HG03103 (cell line): ENCODE results near the gene OCSTAMP.
A peak's percentile ranks its signal among the peaks of the same experiment; 100 is the strongest.

Source experiments
- ATAC-seq: cut with Tn5 transposase; IDR thresholded peaks from one replicate; pipeline ENCODE4 v1.9.1; 2021; ENCODE audit warnings: low read depth; ENCODE audit not compliant: unreplicated experiment

OCSTAMP gene

GRCh38 chr20:46573788-46574584 lies 23.5 kb upstream of the OCSTAMP start:
- no peak for ATAC-seq

GRCh38 chr20:46573234-46573633 lies 22.8 kb upstream of the OCSTAMP start:
- no peak for ATAC-seq

GRCh38 chr20:46572790-46573189 lies 22.3 kb upstream of the OCSTAMP start:
- no peak for ATAC-seq

- ATAC-seq: no peak
Observed at GRCh38 chr20:46572153-46572552, 21.7 kb upstream of the OCSTAMP start.

GRCh38 chr20:46571418-46571817 lies 21.0 kb upstream of the OCSTAMP start:
- ATAC-seq: no peak

- no peak for ATAC-seq
Observed at GRCh38 chr20:46570956-46571355, 20.5 kb upstream of the OCSTAMP start.

GRCh38 chr20:46569961-46570360 lies 19.5 kb upstream of the OCSTAMP start:
- no peak for ATAC-seq

GRCh38 chr20:46568570-46569129 lies 18.2 kb upstream of the OCSTAMP start:
- no peak for ATAC-seq

- ATAC-seq: no peak
Observed at GRCh38 chr20:46566125-46566524, 15.7 kb upstream of the OCSTAMP start.

- no peak for ATAC-seq
Observed at GRCh38 chr20:46564241-46564957, 13.9 kb upstream of the OCSTAMP start.

GRCh38 chr20:46563860-46564221 lies 13.4 kb upstream of the OCSTAMP start:
- ATAC-seq: no peak

GRCh38 chr20:46563170-46563859 lies 12.9 kb upstream of the OCSTAMP start:
- ATAC-seq: no peak

- ATAC-seq: peak; percentile 74
Observed at GRCh38 chr20:46562373-46563169, 12.1 kb upstream of the OCSTAMP start.

GRCh38 chr20:46562009-46562372 lies 11.5 kb upstream of the OCSTAMP start:
- no peak for ATAC-seq

GRCh38 chr20:46559685-46560440 lies 9.4 kb upstream of the OCSTAMP start:
- ATAC-seq: no peak

GRCh38 chr20:46559001-46559400 lies 8.5 kb upstream of the OCSTAMP start:
- no peak for ATAC-seq

GRCh38 chr20:46558511-46558959 lies 8.1 kb upstream of the OCSTAMP start:
- ATAC-seq: no peak

GRCh38 chr20:46557231-46557956 lies 6.9 kb upstream of the OCSTAMP start:
- no peak for ATAC-seq

- ATAC-seq: no peak
Observed at GRCh38 chr20:46555370-46555956, 5.0 kb upstream of the OCSTAMP start.
